Measurements from ENCODE around the gene PLK2.

DNA sequence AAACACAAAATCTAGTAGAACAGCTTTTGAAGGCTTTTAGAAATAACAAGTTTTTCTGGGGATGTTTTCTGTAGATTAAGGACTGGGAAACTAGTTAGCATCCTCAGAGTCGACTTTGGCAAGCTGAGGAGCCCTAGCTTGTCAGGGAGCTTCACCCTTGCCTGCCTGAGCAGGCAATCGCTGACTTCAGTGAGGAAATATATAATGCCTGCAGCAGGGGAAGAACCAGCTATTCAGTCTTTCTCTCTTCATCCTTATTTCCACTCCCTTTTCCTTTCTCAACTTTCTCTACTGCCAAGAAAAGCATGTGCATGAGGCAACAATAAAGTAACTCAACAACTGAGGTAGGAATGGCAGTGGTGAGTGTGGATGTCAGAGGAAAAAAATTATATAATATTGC, 54.7 kb downstream of the PLK2 start:
- TF ChIP-seq, protein P1, sequence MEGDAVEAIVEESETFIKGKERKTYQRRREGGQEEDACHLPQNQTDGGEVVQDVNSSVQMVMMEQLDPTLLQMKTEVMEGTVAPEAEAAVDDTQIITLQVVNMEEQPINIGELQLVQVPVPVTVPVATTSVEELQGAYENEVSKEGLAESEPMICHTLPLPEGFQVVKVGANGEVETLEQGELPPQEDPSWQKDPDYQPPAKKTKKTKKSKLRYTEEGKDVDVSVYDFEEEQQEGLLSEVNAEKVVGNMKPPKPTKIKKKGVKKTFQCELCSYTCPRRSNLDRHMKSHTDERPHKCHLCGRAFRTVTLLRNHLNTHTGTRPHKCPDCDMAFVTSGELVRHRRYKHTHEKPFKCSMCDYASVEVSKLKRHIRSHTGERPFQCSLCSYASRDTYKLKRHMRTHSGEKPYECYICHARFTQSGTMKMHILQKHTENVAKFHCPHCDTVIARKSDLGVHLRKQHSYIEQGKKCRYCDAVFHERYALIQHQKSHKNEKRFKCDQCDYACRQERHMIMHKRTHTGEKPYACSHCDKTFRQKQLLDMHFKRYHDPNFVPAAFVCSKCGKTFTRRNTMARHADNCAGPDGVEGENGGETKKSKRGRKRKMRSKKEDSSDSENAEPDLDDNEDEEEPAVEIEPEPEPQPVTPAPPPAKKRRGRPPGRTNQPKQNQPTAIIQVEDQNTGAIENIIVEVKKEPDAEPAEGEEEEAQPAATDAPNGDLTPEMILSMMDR (IDR thresholded peaks at IDR 0.05), result no peak
- TF ChIP-seq POLR2AphosphoS5 (IDR thresholded peaks at IDR 0.05; ENCODE audit: low read depth, low read length) (no peak), SIN3A (IDR thresholded peaks at IDR 0.05; ENCODE audit: borderline replicate concordance, insufficient read depth, low read depth, low read length) (no peak)
- TF ChIP-seq, protein P2, sequence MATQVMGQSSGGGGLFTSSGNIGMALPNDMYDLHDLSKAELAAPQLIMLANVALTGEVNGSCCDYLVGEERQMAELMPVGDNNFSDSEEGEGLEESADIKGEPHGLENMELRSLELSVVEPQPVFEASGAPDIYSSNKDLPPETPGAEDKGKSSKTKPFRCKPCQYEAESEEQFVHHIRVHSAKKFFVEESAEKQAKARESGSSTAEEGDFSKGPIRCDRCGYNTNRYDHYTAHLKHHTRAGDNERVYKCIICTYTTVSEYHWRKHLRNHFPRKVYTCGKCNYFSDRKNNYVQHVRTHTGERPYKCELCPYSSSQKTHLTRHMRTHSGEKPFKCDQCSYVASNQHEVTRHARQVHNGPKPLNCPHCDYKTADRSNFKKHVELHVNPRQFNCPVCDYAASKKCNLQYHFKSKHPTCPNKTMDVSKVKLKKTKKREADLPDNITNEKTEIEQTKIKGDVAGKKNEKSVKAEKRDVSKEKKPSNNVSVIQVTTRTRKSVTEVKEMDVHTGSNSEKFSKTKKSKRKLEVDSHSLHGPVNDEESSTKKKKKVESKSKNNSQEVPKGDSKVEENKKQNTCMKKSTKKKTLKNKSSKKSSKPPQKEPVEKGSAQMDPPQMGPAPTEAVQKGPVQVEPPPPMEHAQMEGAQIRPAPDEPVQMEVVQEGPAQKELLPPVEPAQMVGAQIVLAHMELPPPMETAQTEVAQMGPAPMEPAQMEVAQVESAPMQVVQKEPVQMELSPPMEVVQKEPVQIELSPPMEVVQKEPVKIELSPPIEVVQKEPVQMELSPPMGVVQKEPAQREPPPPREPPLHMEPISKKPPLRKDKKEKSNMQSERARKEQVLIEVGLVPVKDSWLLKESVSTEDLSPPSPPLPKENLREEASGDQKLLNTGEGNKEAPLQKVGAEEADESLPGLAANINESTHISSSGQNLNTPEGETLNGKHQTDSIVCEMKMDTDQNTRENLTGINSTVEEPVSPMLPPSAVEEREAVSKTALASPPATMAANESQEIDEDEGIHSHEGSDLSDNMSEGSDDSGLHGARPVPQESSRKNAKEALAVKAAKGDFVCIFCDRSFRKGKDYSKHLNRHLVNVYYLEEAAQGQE (IDR thresholded peaks at IDR 0.05; ENCODE audit: insufficient read depth in 1 of 2, low read depth in 2 of 2, low read length in 1 of 2), result no peak

Measured in Panc1 (cell line).